CD4-positive, alpha-beta T cell (primary cell): ENCODE results near the gene TGM3. TPM values are rescaled to one million over a fixed set of nuclear protein-coding genes. Genes with fewer than 3 reads are reported as not detected.
A peak's percentile ranks its signal among the peaks of the same experiment; 100 is the strongest.

ENCODE experiments used
- ATAC-seq: fragments of 200-7000 bp; cut with Tn5 transposase; one replicate; pipeline ENCODE4 v1.10.0; 2022; ENCODE audit warnings: mild to moderate bottlenecking; ENCODE audit not compliant: poor library complexity
- CTCF ChIA-PET: fragments of 350-600 bp; sonication (Branson Sonifier 250); formaldehyde crosslinking; loops from one replicate; lab custom pipeline; 2021; ENCODE audit warnings: antibody characterized with exemption, inconsistent platforms; lab: Charles Lee
- POLR2A ChIA-PET: fragments of 350-600 bp; sonication (Branson Sonifier 250); formaldehyde crosslinking; loops from one replicate; lab custom pipeline; 2021; ENCODE audit warnings: antibody characterized with exemption, inconsistent platforms; lab: Charles Lee
- DNase-seq, 14 experiments: peaks; one replicate each; pipeline ENCODE4 v3.0.0-alpha.2; 2013 to 2020; ENCODE audit warnings: mixed read lengths in 2 of 14
- H3K27ac ChIP-seq, 2 donors: one replicate each; pipeline versions ENCODE4 v1.5.1 to v1.7.0; 2013; ENCODE audit warnings: low read length in 2 of 2, low read depth in 1 of 2, mild to moderate bottlenecking in 1 of 2
- H3K27me3 ChIP-seq, 2 experiments: 1 replicate in 1 of 2; 2 replicates in 1 of 2; pipeline versions ENCODE4 v1.6.1 to v1.7.0; 2013; ENCODE audit warnings: low read length in 2 of 2, control low read depth in 1 of 2, mild to moderate bottlenecking in 1 of 2, moderate library complexity in 1 of 2; ENCODE audit not compliant: insufficient read depth in 2 of 2, control insufficient read depth in 1 of 2
- H3K36me3 ChIP-seq: one replicate; pipeline ENCODE4 v1.6.1; 2013; ENCODE audit warnings: low read length, control low read depth; ENCODE audit not compliant: insufficient read depth
- H3K4me1 ChIP-seq: one replicate; pipeline ENCODE4 v1.6.1; 2013; ENCODE audit warnings: low read length, control low read depth; ENCODE audit not compliant: insufficient read depth
- H3K4me3 ChIP-seq: one replicate; pipeline ENCODE4 v1.5.1; 2013; ENCODE audit warnings: mild to moderate bottlenecking, low read length, moderate library complexity
- H3K9me3 ChIP-seq, 2 experiments: 1 replicate in 1 of 2; 2 replicates in 1 of 2; pipeline versions ENCODE4 v1.6.1 to v1.7.0; 2013; ENCODE audit warnings: low read length in 2 of 2, mild to moderate bottlenecking in 2 of 2, control low read depth in 1 of 2, moderate library complexity in 1 of 2; ENCODE audit not compliant: control insufficient read depth in 1 of 2, insufficient read depth in 1 of 2
- H3K27ac Mint-ChIP-seq: one replicate; pipeline ENCODE4 v1.8.0; 2020; ENCODE audit warnings: mixed read lengths
- H3K27me3 Mint-ChIP-seq: one replicate; pipeline ENCODE4 v1.8.0; 2021; ENCODE audit warnings: mixed read lengths
- H3K36me3 Mint-ChIP-seq: one replicate; pipeline ENCODE4 v1.8.0; 2021; ENCODE audit warnings: low read depth, mixed read lengths
- H3K4me1 Mint-ChIP-seq: one replicate; pipeline ENCODE4 v1.8.0; 2021; ENCODE audit warnings: low read depth, mixed read lengths
- H3K4me3 Mint-ChIP-seq: one replicate; pipeline ENCODE4 v1.8.0; 2020; ENCODE audit warnings: mild to moderate bottlenecking, mixed read lengths
- H3K9me3 Mint-ChIP-seq: one replicate; pipeline ENCODE4 v1.8.0; 2020; ENCODE audit warnings: mixed read lengths
- intact Hi-C, 2 experiments: fragments of 100-400 bp; cut with DNase I in 1 of 2; cut with micrococcal nuclease in 1 of 2; formaldehyde crosslinking; loops; one replicate each; pipeline versions ENCODE4 v1.15.1 to v1.9.0; 2023 to 2025; cut with DNase I, micrococcal nuclease
- total RNA-seq, 174 experiments: library from RNA in 2 of 174; stranded (reverse) in 2 of 174; gene quantifications; one replicate each; pipeline ENCODE4 v1.2.3 and lab custom pipeline; 2021 to 2026
- TF ChIP-seq, protein P1 (sequence below): fragments of 200-600 bp; IDR thresholded peaks from one replicate; pipeline ENCODE4 v1.8.0; 2022; ENCODE audit warnings: antibody characterized with exemption, mild to moderate bottlenecking

The TGM3 gene
- total RNA-seq, 2 experiments from 2014 or later = not detected

DNA sequence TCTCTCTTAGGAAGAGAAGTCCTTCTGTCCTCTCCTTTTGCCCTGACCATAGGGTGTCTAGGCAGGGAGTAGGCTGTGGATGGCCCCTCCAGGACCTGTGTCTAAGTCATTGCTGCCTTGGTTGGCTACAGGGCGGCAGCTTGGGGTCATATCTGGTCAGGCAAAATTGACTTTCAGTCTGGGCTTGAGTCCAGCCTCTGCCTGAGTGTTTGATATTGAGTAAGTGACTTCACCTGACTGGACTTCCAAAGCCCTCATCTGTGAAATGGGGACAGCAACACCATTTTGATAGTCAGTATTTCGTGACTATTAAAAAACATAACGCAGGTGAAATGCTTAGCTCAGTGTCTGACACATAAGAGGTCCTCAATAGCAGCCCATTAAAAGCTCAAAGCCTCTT lies 4.6 kb downstream of the TGM3 start:
- Mint-ChIP-seq H3K27me3 (peaks cover 21% of the 10 kb centered on the region), H3K4me3 (no peak overlapping the region), H3K36me3 (no peaks in the 10 kb centered on the region), H3K4me1 (no peaks in the 10 kb centered on the region), H3K27ac (no peak overlapping the region), H3K9me3 (no peaks in the 10 kb centered on the region)
- H3K9me3 ChIP-seq = no peaks in the 10 kb centered on the region
- H3K4me1 ChIP-seq = no peaks in the 10 kb centered on the region
- no peak overlapping the region for H3K27ac ChIP-seq
- ChIA-PET POLR2A (no interaction called here), CTCF (no interaction called here)
- peaks cover 0 to 4% of the 10 kb centered on the region in 2 experiments for H3K27me3 ChIP-seq
- no peaks in the 10 kb centered on the region for H3K36me3 ChIP-seq
- intact Hi-C loops = no loop called here
- H3K4me3 ChIP-seq = no peak overlapping the region
- TF ChIP-seq, protein P1, sequence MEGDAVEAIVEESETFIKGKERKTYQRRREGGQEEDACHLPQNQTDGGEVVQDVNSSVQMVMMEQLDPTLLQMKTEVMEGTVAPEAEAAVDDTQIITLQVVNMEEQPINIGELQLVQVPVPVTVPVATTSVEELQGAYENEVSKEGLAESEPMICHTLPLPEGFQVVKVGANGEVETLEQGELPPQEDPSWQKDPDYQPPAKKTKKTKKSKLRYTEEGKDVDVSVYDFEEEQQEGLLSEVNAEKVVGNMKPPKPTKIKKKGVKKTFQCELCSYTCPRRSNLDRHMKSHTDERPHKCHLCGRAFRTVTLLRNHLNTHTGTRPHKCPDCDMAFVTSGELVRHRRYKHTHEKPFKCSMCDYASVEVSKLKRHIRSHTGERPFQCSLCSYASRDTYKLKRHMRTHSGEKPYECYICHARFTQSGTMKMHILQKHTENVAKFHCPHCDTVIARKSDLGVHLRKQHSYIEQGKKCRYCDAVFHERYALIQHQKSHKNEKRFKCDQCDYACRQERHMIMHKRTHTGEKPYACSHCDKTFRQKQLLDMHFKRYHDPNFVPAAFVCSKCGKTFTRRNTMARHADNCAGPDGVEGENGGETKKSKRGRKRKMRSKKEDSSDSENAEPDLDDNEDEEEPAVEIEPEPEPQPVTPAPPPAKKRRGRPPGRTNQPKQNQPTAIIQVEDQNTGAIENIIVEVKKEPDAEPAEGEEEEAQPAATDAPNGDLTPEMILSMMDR = no peak
- no peak for ATAC-seq
- no peak for DNase-seq

DNA sequence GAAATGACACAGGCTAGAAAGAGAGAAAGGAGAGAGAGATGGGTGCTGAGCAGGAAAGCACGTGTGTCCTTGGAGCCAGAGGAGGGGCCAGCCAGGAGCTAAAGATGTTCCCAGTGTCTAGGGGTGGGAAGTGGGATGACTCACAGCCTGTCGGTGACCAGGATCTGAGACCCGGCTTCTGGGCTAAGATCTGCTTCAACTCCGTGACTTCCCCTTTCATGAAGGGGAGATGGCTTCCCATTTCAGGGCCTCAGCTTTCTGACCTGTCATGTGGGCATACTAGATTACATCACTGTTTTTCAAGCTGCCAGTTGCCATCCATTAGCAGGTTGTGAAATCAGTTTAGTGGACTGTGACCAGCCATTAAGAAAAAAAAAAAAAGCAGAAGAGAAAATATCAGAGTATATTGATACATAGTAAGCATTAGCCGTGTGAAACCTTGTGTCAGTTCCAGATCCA lies 5.4 kb downstream of the TGM3 start:
- peak in 3 of 14 experiments; percentile 41 to 80 (median 68) for DNase-seq
- H3K36me3 Mint-ChIP-seq = no peaks in the 10 kb centered on the region
- CTCF ChIA-PET = interaction anchor here (0.7 kb wide), 1 partner anchor 255 kb away, joined by 4 read pairs; no protein-coding TSS in a partner anchor
- H3K4me1 Mint-ChIP-seq = no peaks in the 10 kb centered on the region
- H3K27me3 ChIP-seq = peaks cover 0 to 4% of the 10 kb centered on the region in 2 experiments
- no peak overlapping the region for H3K4me3 Mint-ChIP-seq
- no peaks in the 10 kb centered on the region for H3K4me1 ChIP-seq
- H3K27me3 Mint-ChIP-seq = peaks cover 19% of the 10 kb centered on the region
- no peak overlapping the region for H3K4me3 ChIP-seq
- H3K9me3 Mint-ChIP-seq = no peaks in the 10 kb centered on the region
- H3K36me3 ChIP-seq = no peaks in the 10 kb centered on the region
- TF ChIP-seq, protein P1 = no peak
- H3K9me3 ChIP-seq = no peaks in the 10 kb centered on the region
- no peak for ATAC-seq
- intact Hi-C loops = no loop called here
- no peak overlapping the region for H3K27ac Mint-ChIP-seq
- no peak overlapping the region for H3K27ac ChIP-seq
- POLR2A ChIA-PET = no interaction called here

DNA sequence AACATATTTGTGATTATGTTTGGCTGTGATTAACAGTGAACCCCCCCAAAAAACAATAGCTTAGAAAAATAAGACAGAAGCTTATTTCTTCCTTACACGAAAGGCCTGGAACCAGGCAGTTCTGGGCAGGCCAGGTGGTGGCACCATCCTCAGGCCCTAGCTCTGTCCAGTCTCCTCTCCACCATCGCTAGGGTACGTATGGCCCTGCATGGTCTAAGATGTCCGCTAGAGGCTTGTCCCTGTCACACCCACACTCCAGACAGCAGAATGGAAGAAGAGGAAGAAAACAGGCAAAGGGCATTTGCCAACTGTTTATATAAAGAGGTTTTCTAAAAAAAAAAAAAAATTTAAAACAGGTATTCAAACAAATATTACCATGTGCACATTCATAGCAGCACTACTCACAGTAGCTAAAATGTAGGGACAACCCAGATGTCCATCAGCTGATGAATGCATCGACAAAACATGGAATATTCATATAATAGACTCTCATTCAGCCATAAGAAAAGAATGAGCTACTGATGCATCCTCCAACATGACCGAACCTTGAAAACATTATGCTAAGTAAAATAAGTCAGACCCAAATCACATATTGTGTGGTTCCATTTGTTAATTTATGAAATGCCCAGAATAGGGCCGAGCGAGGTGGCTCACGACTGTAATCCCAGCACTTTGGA lies 6.7 kb downstream of the TGM3 start:
- H3K27me3 ChIP-seq = peaks cover 0 to 4% of the 10 kb centered on the region in 2 experiments
- Mint-ChIP-seq H3K27me3 (peaks cover 13% of the 10 kb centered on the region), H3K36me3 (no peaks in the 10 kb centered on the region), H3K4me1 (no peaks in the 10 kb centered on the region), H3K27ac (no peak overlapping the region), H3K4me3 (no peak overlapping the region), H3K9me3 (no peaks in the 10 kb centered on the region)
- ChIA-PET CTCF (no interaction called here), POLR2A (interaction anchor here (0.7 kb wide), 1 partner anchor 39 kb away, joined by 3 read pairs; no protein-coding TSS in a partner anchor)
- H3K4me1 ChIP-seq = no peaks in the 10 kb centered on the region
- H3K4me3 ChIP-seq = no peak overlapping the region
- TF ChIP-seq, protein P1 = no peak
- ATAC-seq (no peak), DNase-seq (no peak)
- H3K27ac ChIP-seq = no peak overlapping the region
- no peaks in the 10 kb centered on the region for H3K36me3 ChIP-seq
- intact Hi-C loops = no loop called here
- no peaks in the 10 kb centered on the region for H3K9me3 ChIP-seq
